GM21360 (cell line): Measurements from ENCODE around the gene NRIP2.

ENCODE experiments used
- ATAC-seq: cut with Tn5 transposase; IDR thresholded peaks from one replicate; pipeline ENCODE4 v1.9.1; 2021; ENCODE audit warnings: mild to moderate bottlenecking, moderate library complexity; ENCODE audit not compliant: unreplicated experiment

The NRIP2 gene

DNA sequence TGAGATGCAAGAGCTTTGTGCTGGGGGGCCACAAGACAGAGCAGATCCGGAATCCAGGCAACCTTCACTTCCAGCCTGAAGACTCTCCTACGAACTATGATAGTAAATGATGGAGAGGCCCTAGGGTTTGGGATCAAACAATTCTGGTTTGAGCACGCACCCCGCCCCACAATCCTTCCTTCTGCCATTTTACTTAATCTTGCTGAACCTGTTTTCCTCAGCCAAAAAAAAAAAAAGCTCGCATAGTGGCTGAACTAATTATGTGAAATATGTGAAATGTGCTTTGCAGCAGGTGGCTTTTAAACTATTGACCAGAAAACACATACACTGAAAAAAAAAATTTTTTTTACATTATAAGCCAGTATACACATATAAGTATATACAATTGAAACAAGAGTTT is 23.0 kb downstream of the NRIP2 start:
- ATAC-seq = no peak

DNA sequence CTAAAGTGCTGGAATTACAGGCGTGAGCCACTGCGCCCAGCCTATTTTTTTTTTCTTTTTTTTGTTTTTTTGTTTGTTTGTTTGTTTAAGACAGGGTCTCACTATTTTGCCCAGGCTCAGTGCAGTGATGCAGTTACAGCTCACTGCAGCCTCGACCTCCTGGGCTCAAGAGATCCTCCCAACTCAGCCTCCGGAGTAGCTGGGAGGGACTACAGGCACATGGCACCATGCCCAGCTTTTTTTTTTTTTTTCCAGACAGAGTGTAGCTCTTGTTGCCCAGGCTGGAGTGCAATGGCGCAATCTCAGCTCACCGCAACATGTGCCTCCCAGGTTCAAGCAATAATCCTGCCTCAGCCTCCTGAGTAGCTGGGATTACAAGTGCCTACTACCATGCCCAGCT is 28.1 kb downstream of the NRIP2 start:
- ATAC-seq = no peak

DNA sequence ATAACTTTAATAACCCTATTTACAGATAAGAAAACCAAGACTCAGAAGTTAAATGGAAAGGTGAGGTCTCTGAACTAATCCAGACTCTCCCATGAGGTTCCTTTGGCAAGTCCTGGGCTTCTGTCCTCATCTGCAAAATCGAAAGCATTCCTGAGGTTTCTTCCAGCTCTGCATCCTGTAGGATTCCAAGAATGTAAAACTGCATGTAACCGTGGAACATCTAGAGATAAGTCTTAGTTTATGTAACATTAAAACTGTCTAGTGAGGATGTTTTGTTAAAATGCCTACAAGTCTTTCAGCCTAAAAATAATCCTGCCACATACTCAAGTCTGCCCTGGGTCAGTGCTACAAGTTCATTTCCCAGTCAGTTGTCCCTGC is 29.7 kb downstream of the NRIP2 start:
- no peak for ATAC-seq

DNA sequence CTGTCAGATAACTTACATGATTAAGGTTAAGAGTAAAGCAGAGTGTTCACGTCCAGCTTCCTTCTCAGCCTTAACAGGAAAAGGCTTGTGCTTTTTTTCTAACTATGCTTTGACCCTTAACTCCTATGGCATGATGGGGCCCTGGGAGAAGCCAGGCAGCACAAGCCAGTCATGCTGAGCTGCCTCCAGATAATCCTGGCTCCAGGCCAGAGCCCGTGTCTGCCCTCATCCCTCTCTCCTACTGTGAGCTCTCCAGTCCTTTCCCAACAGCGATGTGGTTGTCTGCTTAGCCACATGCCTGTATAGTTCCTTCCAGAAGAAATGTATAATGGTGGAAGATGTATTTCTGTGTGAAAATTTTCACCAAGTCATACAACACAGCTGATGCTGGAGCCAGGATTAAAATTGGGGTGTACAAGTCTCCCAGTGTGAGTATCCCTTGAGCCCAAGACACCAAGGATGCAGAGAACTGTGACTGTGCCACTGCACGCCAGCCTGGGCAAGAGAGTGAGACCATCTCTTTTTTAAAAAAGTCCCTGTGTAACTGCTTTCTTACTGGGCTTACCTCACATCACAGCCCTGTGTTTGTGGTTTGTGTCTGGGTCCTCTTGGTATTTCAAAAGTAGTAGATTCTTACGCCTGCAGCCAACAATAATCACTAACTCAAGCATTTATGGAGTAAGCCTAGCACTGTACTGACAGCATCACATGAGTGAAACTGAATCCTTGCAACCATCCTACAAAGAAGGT is 30.3 kb downstream of the NRIP2 start:
- ATAC-seq = no peak

DNA sequence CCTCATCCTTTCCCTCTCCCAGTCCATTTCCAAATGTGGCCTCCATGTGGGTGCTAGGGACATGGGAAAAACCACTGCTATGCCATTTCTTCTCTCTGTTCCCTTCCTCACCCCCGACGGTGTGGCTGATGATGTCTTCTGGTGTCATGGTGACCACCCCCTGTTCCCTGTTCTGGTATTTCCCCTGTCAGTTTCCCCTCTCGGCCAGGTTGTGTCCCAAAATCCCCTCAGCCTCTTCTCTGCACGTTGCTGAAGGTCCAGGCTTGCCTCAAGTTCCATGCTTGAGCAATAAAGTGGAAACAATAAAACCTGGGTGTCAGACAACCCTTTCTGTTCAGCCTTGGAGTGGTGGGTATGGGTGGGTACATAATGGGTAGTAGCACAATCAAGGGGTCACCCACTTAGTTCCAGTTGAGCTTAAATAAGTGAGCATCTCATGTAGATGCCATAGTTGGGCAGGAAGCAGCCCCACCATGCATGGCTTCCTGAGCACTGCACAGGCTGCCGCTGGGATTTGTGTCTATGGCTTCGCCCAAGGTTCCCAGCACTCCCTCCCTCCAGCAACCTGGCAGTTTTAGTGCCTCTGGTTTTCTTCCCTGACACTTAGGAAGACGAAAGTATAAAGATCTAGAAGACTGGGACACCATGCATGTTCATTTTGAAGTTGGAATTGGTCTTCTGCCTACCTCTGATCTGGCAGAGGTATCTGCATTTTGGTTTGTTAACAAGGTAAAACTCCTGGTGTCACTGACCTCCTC is 31.0 kb downstream of the NRIP2 start:
- ATAC-seq = no peak

DNA sequence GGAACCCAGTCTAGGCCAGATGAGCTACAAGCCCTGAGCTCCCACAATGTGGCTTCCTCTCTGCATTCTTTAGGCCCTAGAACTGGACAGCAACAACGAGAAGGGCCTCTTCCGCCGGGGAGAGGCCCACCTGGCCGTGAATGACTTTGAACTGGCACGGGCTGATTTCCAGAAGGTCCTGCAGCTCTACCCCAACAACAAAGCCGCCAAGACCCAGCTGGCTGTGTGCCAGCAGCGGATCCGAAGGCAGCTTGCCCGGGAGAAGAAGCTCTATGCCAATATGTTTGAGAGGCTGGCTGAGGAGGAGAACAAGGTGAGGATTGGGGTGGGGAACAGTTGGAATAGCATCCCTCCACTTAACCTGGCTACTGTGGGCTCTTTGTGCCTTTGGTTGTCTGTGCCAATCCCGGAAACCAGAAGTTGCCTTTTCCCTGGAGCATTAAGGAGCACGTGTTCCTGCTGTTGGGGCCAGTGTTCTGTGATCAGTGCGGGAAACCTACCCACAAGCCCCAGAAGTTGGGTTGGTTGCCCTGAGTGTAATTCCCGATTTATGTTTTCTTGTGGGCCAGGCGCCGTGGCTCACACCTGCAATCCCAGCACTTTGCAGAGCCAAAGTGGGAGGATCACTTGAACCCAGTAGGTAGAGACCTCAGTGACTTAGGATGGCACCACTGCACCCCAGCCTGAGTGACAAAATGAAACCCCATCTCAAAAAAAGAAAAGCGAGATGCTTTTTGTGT is 33.6 kb downstream of the NRIP2 start:
- ATAC-seq = no peak

DNA sequence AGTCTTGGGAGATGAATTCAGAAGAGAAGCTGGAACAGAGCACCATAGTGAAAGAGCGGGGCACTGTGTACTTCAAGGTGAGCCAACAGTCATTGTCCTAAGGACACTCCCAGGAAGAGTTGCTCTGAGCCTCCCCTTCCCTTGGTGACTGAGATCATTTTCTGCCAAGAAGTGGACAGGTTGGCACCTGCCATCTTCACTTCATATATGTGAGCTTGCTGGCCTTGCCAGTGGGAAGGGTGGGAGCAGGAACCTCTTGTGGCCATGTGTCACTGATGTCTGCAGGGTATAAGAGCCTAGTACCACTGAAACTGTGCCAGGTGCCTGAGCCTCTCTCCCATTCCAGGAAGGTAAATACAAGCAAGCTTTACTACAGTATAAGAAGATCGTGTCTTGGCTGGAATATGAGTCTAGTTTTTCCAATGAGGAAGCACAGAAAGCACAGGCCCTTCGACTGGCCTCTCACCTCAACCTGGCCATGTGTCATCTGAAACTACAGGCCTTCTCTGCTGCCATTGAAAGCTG is 34.7 kb downstream of the NRIP2 start:
- ATAC-seq = no peak

DNA sequence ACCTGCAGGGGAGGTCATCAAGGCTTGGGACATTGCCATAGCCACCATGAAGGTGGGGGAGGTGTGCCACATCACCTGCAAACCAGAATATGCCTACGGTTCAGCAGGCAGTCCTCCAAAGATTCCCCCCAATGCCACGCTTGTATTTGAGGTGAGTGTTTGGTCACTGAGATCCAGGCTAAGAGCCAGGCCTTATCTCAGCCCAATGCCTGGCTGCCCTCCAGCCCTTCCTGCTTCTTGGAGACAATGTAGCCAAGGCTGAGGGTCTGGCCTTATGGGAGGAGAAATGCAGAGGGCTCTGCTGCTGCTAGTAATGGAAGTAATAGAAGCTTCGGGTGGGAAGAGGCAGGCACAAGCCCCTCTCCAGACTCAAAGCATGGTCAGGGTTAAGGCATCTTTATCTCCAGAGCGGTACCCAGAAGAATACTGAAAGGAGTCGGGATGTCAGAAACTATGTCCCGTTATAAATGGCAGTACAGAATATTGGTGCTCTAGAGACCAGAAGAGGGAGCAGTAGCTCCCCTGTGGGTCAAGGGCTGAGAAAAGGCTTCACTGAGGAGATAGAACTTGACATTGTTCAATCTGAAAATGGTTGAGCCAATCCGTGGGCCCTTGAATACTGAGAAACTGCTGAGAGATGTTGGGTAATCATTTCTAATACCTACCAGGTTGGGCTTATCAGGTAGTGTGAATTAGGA is 37.0 kb downstream of the NRIP2 start:
- ATAC-seq = no peak

DNA sequence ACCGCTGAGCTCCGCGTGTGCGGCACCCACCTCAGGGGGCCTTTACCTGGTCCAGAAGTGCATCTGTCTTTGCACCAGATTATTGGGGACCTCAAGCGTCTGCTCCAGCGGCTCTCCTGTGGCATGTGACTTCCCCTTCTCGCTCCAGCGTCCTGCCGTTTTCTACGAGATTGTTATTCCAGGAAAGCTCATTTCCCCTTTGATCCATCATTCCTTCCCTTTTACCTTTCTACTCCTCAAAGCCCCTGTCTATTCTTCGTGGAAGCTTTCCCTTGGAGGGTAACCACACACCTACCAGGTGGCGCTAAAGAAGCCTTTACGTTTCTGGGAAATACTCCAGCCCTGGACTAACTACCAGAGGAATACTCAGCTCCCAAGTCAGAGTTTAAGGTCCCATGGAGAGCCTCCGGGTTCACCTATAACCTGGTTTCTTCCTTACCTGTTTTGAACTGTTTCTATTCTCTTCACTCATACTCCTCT is 38.6 kb downstream of the NRIP2 start:
- no peak for ATAC-seq

DNA sequence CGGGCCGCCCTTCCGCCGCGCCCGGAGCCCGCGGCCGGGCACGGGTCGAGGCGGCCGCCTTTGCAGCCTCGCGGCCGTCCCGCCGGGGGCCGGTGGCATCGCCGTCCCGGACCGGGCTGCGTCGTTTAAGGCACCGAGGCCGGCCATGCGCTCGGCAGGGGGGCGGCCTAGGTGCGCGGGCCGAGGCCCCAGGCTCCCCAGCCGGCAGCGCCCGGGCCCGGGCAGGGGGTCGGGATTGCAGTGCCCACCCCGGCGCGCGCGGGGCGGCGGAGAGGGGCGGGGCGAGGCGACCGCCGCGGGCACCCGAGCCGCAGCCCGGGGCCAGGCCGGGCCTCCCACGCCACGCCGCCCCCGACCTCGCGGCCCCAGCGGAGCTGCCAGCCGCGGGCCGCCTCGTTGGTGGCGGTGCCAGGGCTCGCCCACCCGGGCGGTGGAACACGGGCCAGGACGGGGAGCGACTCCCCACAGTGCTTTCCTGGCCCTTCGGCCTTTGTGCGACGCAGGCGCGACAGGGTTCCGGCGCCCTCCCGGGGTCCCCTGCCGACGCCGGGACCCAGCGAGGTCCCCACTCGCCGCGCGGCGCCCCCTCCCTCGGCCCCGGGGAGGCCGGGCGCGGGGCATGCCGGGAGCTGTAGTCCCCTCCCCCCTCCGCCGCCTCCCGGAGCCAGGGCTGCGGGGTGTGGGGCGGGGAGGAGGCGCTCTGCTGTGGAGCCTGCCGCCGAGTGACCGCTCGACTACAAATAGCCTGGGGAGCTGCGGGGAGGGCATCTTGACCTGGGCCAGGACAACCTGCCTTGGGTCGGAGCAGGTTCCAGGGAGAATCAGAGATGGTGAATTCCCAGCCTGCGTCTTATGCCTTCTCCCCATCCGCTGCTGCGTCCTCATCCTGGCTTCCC is 39.3 kb downstream of the NRIP2 start:
- peak; percentile 53 for ATAC-seq

DNA sequence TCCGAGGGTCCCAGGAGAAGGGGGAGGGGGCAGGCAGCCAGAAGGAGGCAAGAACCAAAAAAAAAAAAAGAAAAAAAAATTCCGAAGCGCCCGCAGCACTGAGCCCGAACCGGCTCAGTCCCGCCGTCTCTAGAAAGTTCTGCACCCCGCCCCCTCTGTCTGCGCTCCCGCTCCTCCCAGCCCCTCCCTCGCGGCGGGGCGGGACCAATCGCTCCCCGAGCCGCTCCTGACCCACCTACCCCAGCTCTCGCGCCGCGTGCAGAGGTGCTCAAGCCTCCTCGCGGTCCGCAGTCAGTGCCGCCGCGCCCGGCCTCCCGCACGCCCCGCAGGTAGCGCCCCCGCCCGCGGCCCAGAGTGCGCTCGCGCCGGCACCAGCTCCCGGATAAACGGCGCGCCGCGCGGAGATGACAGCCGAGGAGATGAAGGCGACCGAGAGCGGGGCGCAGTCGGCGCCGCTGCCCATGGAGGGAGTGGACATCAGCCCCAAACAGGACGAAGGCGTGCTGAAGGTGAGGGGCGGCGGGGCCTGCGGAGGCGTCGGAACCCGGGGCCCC is 40.0 kb downstream of the NRIP2 start, which contains the start of gene FKBP4:
Gene FKBP4, plus strand, starts transcription at position 235 of the 554 bp plus-strand sequence. Its CDS starts 170 bp downstream, at position 405.
- peak; percentile 75 for ATAC-seq

DNA sequence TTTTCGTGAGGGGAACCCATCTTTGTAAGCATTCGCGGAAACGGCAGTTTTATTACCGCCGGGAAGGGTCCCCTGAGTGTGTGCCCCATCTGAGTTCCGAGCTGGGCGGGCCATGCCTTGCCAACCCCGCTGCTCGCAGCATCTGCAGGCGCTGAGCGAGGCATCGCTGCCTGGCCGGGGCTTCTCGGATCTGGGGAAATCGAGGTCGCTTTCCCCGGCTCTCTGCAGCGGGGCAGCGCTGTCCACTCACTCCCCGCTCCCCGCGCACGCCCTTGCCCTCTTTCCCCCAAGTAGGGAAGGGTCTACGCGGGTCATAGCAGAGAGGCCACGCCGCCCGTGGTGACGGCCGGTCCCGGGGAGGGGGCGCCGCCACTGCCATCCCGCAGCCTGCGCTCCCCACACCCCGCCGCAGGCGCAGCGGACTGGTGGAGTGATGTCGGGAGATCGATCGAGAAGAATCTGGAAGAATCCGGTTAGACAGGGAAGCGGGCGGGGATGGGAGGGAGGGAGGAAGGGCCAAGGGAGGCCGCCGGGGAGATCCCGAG is 40.6 kb downstream of the NRIP2 start:
- ATAC-seq = no peak

DNA sequence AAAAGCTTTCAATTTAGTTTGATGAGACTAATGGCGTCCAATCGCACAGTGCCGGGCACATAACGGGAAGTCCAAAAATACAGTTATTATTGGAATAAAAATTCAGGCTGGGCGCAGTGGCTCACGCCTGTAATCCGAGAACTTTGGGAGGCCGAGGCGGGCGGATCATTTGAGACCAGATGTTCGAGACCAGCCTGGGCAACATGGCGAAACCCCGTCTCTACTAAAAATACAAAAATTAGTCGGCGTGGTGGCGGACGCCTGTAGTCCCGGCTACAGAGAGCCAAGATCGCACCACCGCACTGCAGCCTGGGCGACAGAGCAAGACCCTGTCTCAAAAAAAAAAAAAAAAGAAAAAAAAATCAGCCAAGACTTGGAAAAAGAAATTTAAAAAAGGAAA is 41.3 kb downstream of the NRIP2 start:
- no peak for ATAC-seq

DNA sequence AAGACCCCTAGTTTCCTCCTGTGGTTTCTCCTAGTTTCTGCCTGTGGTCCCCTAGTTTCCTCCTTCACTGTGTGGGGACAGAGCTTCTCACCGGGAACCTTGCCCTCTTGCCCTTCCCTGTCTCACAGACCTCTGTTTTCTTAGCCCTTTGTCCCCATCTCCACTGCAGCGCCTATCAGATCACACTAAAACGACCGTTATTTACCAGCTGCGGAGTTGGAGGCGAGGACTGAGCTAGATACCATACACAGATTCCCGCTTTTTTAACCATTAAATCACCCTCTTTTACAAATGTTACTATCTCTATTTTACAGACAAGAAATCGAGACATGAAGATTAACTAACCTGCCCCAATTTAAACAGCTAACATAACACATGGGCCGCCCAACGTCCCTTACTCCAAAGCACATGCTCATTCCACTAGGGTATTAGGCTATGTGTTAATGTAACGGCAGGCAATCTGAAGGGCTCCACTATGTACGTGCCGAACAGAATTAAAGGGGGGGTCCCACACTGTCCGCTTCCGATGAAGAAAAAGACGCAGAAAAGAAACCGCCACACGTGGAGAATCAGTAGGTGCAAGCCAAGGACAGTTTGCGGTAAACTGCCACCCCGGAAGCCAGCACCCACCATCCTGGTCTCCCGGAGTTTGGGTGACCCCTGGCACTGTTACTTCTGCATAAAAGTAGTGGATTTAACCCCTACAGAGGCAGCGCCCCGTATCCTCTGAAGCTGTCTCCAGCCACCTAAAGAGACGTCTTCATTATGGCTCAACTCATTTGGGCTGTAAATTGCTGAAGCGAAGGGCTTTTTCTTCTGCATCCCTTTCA is 41.9 kb downstream of the NRIP2 start:
- no peak for ATAC-seq

DNA sequence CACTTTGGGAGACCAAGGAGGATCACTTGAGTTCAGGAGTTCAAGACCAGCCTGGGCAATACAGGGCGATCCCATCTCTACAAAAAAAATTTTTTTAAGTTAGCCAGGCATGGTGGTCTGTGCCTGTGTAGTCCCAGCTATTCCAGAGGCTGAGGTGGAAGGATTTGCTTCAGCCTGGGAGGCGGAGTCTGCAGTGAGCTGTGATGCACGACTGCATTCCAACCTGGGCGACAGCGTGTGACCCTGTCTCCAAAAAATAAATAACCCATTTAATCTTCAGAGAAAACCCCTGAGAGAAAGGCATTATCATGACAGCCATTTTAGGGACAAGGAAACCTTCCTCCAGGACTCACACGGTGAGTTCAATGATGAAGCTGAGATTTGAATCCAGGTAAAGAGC is 43.7 kb downstream of the NRIP2 start:
- no peak for ATAC-seq

DNA sequence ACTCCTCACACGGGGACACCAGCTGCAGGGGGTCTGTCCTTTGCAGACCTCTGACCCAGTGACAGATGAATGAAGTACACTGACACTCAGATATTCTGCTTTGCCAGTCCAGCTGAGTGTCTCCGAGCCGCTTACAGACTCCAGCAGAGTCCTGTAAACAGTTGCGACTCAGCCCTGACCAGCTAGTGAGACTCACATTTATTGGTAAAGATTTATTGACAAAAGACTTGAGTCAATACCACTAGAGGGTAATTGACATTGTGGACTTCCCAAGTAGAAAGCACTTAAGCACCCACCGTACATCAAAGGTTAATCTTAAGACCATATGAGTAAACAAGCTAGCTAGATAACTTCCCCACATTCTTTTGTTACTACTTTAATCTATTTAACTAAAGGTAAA is 49.8 kb downstream of the NRIP2 start:
- ATAC-seq = no peak

DNA sequence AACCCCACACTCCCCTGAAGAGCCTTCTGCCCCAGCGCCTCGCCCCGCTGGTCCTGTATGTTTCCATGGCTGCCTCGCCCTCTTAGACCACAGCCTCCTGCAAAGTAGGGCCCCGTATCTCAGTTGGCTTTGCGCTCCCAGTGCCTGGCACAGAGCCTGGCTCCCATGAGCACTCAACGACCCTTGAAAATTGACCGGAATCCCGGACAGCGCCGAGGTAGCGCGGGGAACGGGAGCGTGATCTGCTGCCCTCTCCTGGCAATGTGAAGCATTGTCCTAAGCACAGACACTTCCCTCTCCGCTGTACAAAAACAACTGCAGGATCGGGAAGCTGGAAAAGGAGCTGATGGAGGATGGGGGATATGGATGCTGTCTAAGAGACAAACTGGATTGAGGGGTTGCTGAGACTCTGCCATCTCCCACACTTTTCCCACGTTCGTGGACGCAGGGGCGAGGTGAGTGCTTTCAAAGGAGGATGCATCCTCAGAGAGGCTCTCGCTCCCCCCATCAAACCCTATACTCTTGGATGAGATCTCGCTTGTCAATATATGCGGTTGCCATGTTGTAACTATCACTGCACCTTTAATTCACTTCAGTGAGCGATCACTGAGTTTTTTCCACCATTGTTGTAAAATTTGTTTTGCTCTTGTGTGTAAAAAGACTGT is 50.8 kb downstream of the NRIP2 start:
- ATAC-seq = no peak

DNA sequence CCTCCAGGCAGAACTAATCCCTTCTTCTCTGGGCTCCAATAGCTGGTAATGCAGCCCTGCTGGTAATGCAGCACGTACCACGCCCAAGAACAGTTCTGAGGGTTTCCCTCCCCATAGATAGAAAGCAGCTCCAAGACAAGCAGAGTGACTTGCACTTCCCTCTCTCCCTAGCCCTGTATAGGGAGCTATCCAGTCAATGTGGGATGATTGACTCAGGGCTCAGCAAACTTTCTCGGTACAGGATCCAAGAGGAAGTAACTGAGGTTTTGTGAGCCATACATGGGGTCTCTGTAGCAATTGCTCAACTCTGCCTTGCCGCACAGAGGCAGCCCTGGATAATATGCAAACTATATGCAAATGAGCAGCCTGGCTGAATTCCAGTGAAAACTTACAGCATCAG is 55.6 kb downstream of the NRIP2 start:
- no peak for ATAC-seq
